Spleen (tissue), 11 donors: ENCODE results near the gene MAGEB17. TPM values are rescaled to one million over a fixed set of nuclear protein-coding genes. Genes with fewer than 3 reads are reported as not detected.
"Not testable (repeated sequence)": the region's sequence is repeated elsewhere in the genome, so short reads cannot be mapped to it uniquely, and the experiment has no call there.

ENCODE experiments used
- DNase-seq: peaks from one replicate; pipeline ENCODE4 v3.0.0-alpha.2; 2020
- H3K27ac ChIP-seq, 8 donors: fragments of 200-600 bp; sonication (generic) in 7 of 8; 1 replicate in 4 of 8; 2 replicates in 4 of 8; pipeline versions ENCODE4 v1.5.0 to v1.8.0; 2016 to 2021; ENCODE audit warnings: inconsistent platforms in 4 of 8, mild to moderate bottlenecking in 4 of 8, moderate library complexity in 1 of 8
- H3K27me3 ChIP-seq, 7 donors: fragments of 200-600 bp; sonication (generic) in 6 of 7; replicated peaks in 1 of 7; 1 replicate in 4 of 7; 2 replicates in 3 of 7; pipeline versions ENCODE4 v1.5.0 to v1.8.0; 2016 to 2021; ENCODE audit warnings: inconsistent platforms in 3 of 7, mild to moderate bottlenecking in 1 of 7
- H3K36me3 ChIP-seq, 6 donors: fragments of 200-600 bp; sonication (generic) in 5 of 6; 1 replicate in 4 of 6; 2 replicates in 2 of 6; pipeline versions ENCODE4 v1.5.0 to v1.8.0; 2016 to 2021; ENCODE audit warnings: inconsistent platforms in 2 of 6
- H3K4me1 ChIP-seq, 6 donors: fragments of 200-600 bp; sonication (generic) in 5 of 6; 1 replicate in 3 of 6; 2 replicates in 3 of 6; pipeline versions ENCODE4 v1.5.0 to v1.8.0; 2016 to 2021; ENCODE audit warnings: inconsistent platforms in 3 of 6
- H3K4me3 ChIP-seq, 8 donors: fragments of 200-600 bp; sonication (generic) in 7 of 8; 1 replicate in 4 of 8; 2 replicates in 4 of 8; pipeline versions ENCODE4 v1.5.0 to v1.8.0; 2016 to 2021; ENCODE audit warnings: inconsistent platforms in 4 of 8, mild to moderate bottlenecking in 4 of 8, moderate library complexity in 2 of 8
- H3K9me3 ChIP-seq, 8 donors: fragments of 200-600 bp; sonication (generic) in 7 of 8; 1 replicate in 4 of 8; 2 replicates in 4 of 8; pipeline versions ENCODE4 v1.5.0 to v1.8.0; 2016 to 2021; ENCODE audit warnings: inconsistent platforms in 4 of 8
- CTCF ChIP-seq, 11 experiments: fragments of 200-600 bp in 7 of 11; fragments of 450-650 bp in 4 of 11; sonication (generic) in 4 of 11; IDR thresholded peaks in 8 of 11; conservative IDR thresholded peaks in 3 of 11; 1 replicate in 7 of 11; 2 replicates in 4 of 11; pipeline versions ENCODE4 v1.4.0 to v1.8.0; 2016 to 2021; ENCODE audit warnings: antibody characterized with exemption in 11 of 11, inconsistent platforms in 4 of 11, mild to moderate bottlenecking in 1 of 11
- POLR2A ChIP-seq, 3 donors: fragments of 450-650 bp; IDR thresholded peaks; one replicate each; pipeline ENCODE4 v1.5.1; 2017; ENCODE audit warnings: antibody characterized with exemption in 3 of 3, mild to moderate bottlenecking in 1 of 3
- POLR2AphosphoS5 ChIP-seq, 3 donors: sonication (generic); formaldehyde crosslinking; IDR thresholded peaks; one replicate each; pipeline ENCODE4 v1.5.1; 2017; ENCODE audit warnings: antibody characterized with exemption in 3 of 3
- WGBS, 5 donors: extraction: QIAGEN DNeasy Blood & Tissue Kit in 3 of 5; methylation state at CpG; one replicate each; pipeline versions ENCODE4 v1.1.5 to v1.1.7; 2013 to 2018; 5-methylcytosine and 5-hydroxymethylcytosine counted together
- intact Hi-C: fragments of 100-400 bp; cut with DNase I; formaldehyde crosslinking; loops from one replicate; pipeline ENCODE4 v1.15.0; 2023; ENCODE audit warnings: low total_unique reads
- polyA plus RNA-seq, 3 donors: library from polyadenylated mRNA; stranded (reverse); fragments of 200-250 nt; gene quantifications; one replicate each; pipeline ENCODE4 v1.2.1, GENCODE V29; 2013
- total RNA-seq, 7 donors: library from RNA; depleted of rRNA in 3 of 7; stranded (reverse); fragments of >200 nt in 3 of 7; fragmentation: NEBNext Ultra II Directional in 4 of 7; extraction: Animal tissue kit (Norgen Biotek cat#: 25700) in 4 of 7; gene quantifications; one replicate each; pipeline versions ENCODE4 v1.1.0 to v1.2.1, GENCODE V29; 2016 to 2021
- donor health status: healthy with polysubstance abuse.
- donor health status: DM: no; HTN: no; CAD: no; lungs with moderate emphysema.
- donor health status: DM: no; HTN: no; CAD: no.
- donor health status: Bipolar disorder and iron deficiency.
- donor health status: healthy.
- donor health status: DM: no; HTN: no; CAD: no.
- donor health status: DM: yes; HTN: yes; CAD: no.

MAGEB17 gene
- total and polyA plus RNA-seq, 10 donors = 0.05 to 0.25 (median 0.06) TPM; not detected in 6

GRCh38 chrX:16172391-16172790 is 5.1 kb downstream of the MAGEB17 start:
- WGBS, 5 donors = 95 to 100% (median 97%) methylated on average over 3 of the region's 3 CpGs
- no peaks in the 10 kb centered on the region for H3K36me3 ChIP-seq
- no peaks in the 10 kb centered on the region for H3K4me1 ChIP-seq
- H3K27ac ChIP-seq = no peak overlapping the region
- no peak for TF ChIP-seq CTCF (IDR thresholded peaks at IDR 0.05 in 8 of 11, conservative IDR thresholded peaks at IDR 0.05 in 3 of 11)
- TF ChIP-seq POLR2AphosphoS5 (IDR thresholded peaks at IDR 0.05) = no peak
- no peak for TF ChIP-seq POLR2A (IDR thresholded peaks at IDR 0.05)
- H3K4me3 ChIP-seq = no peak overlapping the region
- H3K9me3 ChIP-seq = no peaks in the 10 kb centered on the region
- peaks cover 0 to 7% (median 0%) of the 10 kb centered on the region in 7 donors for H3K27me3 ChIP-seq
- DNase-seq = no peak
- intact Hi-C loops = no loop called here

GRCh38 chrX:16175329-16176061 is 8.2 kb downstream of the MAGEB17 start:
- 54 to 80% (median 70%) methylated on average over 3 of the region's 3 CpGs for WGBS, 5 donors
- no peak overlapping the region for H3K27ac ChIP-seq
- H3K4me3 ChIP-seq = no peak overlapping the region
- H3K4me1 ChIP-seq = no peaks in the 10 kb centered on the region
- no peak for DNase-seq
- no peaks in the 10 kb centered on the region for H3K9me3 ChIP-seq
- no peak for TF ChIP-seq POLR2A (IDR thresholded peaks at IDR 0.05)
- TF ChIP-seq POLR2AphosphoS5 (IDR thresholded peaks at IDR 0.05) = no peak
- TF ChIP-seq CTCF (IDR thresholded peaks at IDR 0.05 in 8 of 11, conservative IDR thresholded peaks at IDR 0.05 in 3 of 11) = no peak
- no peaks in the 10 kb centered on the region for H3K36me3 ChIP-seq
- intact Hi-C loops = no loop called here
- no peaks in the 10 kb centered on the region for H3K27me3 ChIP-seq

- no peaks in the 10 kb centered on the region for H3K9me3 ChIP-seq
- WGBS, 5 donors = 36 to 70% (median 46%) methylated on average over 2 of the region's 2 CpGs
- H3K27ac ChIP-seq = no peak overlapping the region
- no peaks in the 10 kb centered on the region for H3K4me1 ChIP-seq
- H3K27me3 ChIP-seq = no peaks in the 10 kb centered on the region
- intact Hi-C loops = no loop called here
- TF ChIP-seq CTCF (IDR thresholded peaks at IDR 0.05 in 8 of 11, conservative IDR thresholded peaks at IDR 0.05 in 3 of 11) (no peak), POLR2A (IDR thresholded peaks at IDR 0.05) (no peak), POLR2AphosphoS5 (IDR thresholded peaks at IDR 0.05) (no peak)
- no peak for DNase-seq
- no peak overlapping the region for H3K4me3 ChIP-seq
- no peaks in the 10 kb centered on the region for H3K36me3 ChIP-seq
Observed at GRCh38 chrX:16177260-16177659, 10.0 kb downstream of the MAGEB17 start.

- WGBS, 5 donors = 77 to 88% (median 86%) methylated on average over 7 to 10 of the region's 10 CpGs
- H3K27me3 ChIP-seq, H3K9me3 ChIP-seq, H3K36me3 ChIP-seq, H3K4me3 ChIP-seq, H3K4me1 ChIP-seq, intact Hi-C loops, H3K27ac ChIP-seq, DNase-seq: not testable (repeated sequence)
Observed at GRCh38 chrX:16183843-16184242, 16.6 kb downstream of the MAGEB17 start.
